Gastroesophageal sphincter (tissue), 3 donors: ENCODE data around the gene FAR2.

ENCODE experiments used
- POLR2A ChIP-seq, 2 donors: fragments of 450-650 bp; IDR thresholded peaks; one replicate each; pipeline ENCODE4 v1.6.1; 2017; ENCODE audit warnings: antibody characterized with exemption in 2 of 2, mild to moderate bottlenecking in 2 of 2, moderate library complexity in 1 of 2
- POLR2AphosphoS5 ChIP-seq: sonication (generic); formaldehyde crosslinking; IDR thresholded peaks from one replicate; pipeline ENCODE4 v1.6.1; 2017; ENCODE audit warnings: antibody characterized with exemption
- TF ChIP-seq, protein P1 (sequence below), 4 experiments: fragments of 200-600 bp in 2 of 4; fragments of 450-650 bp in 2 of 4; sonication (generic) in 1 of 4; IDR thresholded peaks; one replicate each; pipeline ENCODE4 v1.5.1; 2017 to 2019; ENCODE audit warnings: antibody characterized with exemption in 4 of 4, mild to moderate bottlenecking in 2 of 4, moderate library complexity in 2 of 4

DNA sequence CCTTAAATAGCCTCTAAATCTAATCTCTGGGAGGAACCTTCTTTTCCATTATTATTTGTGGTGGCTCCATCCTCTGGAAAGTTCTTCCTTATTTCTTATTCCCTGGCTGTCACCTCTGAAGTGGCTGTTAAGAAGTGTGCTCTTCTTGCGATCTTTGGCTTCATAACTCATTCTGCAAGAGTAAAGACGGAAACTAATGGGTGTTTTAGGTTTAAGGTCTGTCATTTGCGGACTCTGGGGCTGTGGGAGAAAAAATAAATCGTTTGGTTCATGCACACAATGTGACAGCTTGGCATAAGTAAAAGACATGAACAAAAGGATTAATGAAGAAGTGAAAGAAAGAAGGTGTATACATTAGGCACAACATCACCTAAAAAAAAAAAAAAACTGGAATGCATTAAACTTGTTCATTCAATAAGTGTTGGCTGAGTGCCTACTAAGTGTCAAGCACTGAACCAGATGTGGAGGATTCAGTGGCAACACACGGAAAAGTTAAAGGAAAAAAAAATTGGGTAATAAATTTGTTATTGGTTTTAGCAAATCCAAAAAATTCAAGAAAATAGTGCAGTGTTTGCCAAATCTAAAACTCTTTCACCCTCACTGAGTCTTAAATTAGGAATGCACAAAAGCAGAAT lies 132.4 kb downstream of the FAR2 start:
- TF ChIP-seq, protein P1, sequence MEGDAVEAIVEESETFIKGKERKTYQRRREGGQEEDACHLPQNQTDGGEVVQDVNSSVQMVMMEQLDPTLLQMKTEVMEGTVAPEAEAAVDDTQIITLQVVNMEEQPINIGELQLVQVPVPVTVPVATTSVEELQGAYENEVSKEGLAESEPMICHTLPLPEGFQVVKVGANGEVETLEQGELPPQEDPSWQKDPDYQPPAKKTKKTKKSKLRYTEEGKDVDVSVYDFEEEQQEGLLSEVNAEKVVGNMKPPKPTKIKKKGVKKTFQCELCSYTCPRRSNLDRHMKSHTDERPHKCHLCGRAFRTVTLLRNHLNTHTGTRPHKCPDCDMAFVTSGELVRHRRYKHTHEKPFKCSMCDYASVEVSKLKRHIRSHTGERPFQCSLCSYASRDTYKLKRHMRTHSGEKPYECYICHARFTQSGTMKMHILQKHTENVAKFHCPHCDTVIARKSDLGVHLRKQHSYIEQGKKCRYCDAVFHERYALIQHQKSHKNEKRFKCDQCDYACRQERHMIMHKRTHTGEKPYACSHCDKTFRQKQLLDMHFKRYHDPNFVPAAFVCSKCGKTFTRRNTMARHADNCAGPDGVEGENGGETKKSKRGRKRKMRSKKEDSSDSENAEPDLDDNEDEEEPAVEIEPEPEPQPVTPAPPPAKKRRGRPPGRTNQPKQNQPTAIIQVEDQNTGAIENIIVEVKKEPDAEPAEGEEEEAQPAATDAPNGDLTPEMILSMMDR (IDR thresholded peaks at IDR 0.05), result no peak
- TF ChIP-seq POLR2AphosphoS5, result no peak
- TF ChIP-seq POLR2A (IDR thresholded peaks at IDR 0.05), result no peak
